Measurements from ENCODE around the gene IMPACT. TPM values are rescaled to one million over a fixed set of nuclear protein-coding genes. Genes with fewer than 3 reads are reported as not detected.

Gene IMPACT
- total RNA-seq, 4 donors from 2014 or later: 14.7 to 26.2 (median 15.4) TPM

DNA sequence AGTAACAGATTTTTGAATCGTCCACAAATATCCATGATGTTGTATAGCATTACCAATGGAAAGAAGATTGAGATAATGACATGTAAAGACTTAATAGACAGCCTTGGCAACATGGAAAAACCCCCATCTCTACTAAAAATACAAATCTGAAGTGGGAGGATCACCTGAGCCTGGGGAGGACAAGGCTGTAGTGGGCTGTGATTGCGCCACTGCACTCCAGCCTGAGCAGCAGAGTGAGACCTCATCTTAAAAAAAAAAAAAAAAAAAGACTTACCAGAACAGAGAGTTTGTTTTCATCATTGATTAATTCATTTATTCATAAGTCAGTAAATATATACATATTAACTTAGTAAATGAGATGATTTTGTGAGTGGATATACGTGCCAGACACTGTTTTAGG, 21.9 kb upstream of the IMPACT start:
- no peaks in the 10 kb centered on the region for H3K4me1 ChIP-seq
- WGBS: 90% methylated on average over 3 of the region's 3 CpGs
- H3K27me3 ChIP-seq: peaks cover 16% of the 10 kb centered on the region
- no peaks in the 10 kb centered on the region for H3K9me3 ChIP-seq
- no peaks in the 10 kb centered on the region for H3K36me3 ChIP-seq
- DNase-seq (ENCODE audit: low spot score in 2 of 2): no peak
- H3K27ac ChIP-seq: no peak overlapping the region
- H3K4me3 ChIP-seq: no peak overlapping the region
- TF ChIP-seq, protein P1, sequence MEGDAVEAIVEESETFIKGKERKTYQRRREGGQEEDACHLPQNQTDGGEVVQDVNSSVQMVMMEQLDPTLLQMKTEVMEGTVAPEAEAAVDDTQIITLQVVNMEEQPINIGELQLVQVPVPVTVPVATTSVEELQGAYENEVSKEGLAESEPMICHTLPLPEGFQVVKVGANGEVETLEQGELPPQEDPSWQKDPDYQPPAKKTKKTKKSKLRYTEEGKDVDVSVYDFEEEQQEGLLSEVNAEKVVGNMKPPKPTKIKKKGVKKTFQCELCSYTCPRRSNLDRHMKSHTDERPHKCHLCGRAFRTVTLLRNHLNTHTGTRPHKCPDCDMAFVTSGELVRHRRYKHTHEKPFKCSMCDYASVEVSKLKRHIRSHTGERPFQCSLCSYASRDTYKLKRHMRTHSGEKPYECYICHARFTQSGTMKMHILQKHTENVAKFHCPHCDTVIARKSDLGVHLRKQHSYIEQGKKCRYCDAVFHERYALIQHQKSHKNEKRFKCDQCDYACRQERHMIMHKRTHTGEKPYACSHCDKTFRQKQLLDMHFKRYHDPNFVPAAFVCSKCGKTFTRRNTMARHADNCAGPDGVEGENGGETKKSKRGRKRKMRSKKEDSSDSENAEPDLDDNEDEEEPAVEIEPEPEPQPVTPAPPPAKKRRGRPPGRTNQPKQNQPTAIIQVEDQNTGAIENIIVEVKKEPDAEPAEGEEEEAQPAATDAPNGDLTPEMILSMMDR (IDR thresholded peaks at IDR 0.05): no peak
- no peak for TF ChIP-seq POLR2A (IDR thresholded peaks at IDR 0.05)
- TF ChIP-seq EP300 (IDR thresholded peaks at IDR 0.05): no peak
- TF ChIP-seq POLR2AphosphoS5 (IDR thresholded peaks at IDR 0.05): no peak

DNA sequence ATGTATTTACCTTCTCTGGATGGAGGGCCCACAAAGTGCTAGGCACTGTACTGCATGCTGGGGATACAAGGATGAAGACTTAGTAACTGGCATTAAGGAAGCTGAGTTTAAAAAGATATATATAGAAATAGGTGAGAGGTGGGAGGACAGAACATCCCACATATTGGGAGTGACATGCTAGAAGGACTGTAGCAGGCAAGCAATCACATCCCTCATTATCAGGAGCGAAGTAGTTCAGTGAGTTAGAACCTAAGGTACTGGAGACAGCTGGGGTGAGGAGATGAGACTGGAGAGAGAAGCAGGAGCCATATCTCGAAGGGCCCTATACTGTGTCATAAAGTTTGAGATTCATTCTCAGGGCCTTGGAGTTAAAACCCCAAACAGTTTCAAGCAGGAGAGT, 18.0 kb upstream of the IMPACT start:
- DNase-seq (ENCODE audit: low spot score in 2 of 2): no peak
- H3K4me1 ChIP-seq: no peaks in the 10 kb centered on the region

DNA sequence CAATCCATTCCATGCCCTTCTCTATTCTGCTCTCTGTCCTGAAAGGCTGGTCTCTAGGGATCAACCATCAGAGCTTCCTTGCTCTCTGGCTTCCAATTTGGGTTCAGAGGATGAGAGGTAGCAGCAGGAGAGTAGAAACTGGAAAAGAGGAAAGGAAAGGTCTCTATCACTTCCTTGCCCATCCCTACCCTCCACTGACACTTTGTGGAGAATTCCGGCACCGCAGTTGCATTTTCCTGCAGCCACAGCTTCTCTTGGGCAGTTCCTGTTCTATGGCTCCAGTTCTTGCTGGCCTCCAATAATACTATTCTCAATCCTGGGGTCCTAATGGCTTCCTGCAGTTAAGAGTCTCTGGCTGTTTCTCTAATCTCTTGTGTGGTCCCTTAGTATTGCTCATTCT, 13.3 kb upstream of the IMPACT start:
- H3K27me3 ChIP-seq: peaks cover 24% of the 10 kb centered on the region
- no peak overlapping the region for H3K27ac ChIP-seq
- H3K36me3 ChIP-seq: no peaks in the 10 kb centered on the region
- no peak for TF ChIP-seq POLR2A (IDR thresholded peaks at IDR 0.05)
- TF ChIP-seq, protein P1 (IDR thresholded peaks at IDR 0.05): peak in 1 of 2 donors; percentile 26
- no peak for DNase-seq (ENCODE audit: low spot score in 2 of 2)
- H3K9me3 ChIP-seq: no peaks in the 10 kb centered on the region
- 73% methylated on average over 2 of the region's 2 CpGs for WGBS
- H3K4me3 ChIP-seq: no peak overlapping the region
- H3K4me1 ChIP-seq: no peaks in the 10 kb centered on the region

More for the DNA sequence above, 18.0 kb upstream of the IMPACT start:
- Histone ChIP-seq H3K4me3 (no peak overlapping the region), H3K27ac (no peak overlapping the region), H3K36me3 (no peaks in the 10 kb centered on the region), H3K9me3 (no peaks in the 10 kb centered on the region), H3K27me3 (peaks cover 20% of the 10 kb centered on the region)
- TF ChIP-seq POLR2A (IDR thresholded peaks at IDR 0.05) (no peak), EP300 (IDR thresholded peaks at IDR 0.05) (no peak), POLR2AphosphoS5 (IDR thresholded peaks at IDR 0.05) (no peak)
- TF ChIP-seq, protein P1 (IDR thresholded peaks at IDR 0.05): no peak
- 91% methylated on average over 2 of the region's 2 CpGs for WGBS

DNA sequence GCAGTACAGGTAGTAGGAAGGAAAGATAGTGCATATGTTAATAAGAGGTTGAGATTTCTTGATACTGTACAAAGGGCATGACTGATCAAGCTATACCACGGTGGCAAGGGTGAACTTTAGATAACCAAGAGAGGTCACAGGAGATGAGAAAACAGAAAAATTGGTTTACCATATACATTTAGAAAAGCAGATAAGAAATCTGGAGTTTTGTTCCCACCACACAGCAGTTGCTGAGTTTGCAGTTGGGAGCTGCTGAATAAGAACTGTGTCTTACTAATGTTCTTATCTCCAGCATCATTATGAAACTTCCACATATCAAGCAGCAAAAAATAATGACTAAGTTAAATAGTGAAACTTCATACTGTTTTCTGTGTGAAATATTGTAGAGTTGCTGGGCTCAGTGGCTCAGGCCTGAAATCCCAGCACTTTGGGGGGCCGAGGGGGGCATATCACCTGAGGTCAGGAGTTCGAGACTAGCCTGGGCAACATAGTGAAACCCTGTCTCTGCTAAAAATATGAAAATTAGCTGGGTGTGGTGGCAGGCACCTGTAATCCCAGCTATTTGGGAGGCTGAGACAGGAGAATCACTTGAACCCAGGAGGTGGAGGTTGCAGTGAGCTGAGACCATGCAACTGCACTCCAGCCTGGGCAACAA, 12.0 kb upstream of the IMPACT start:
- peaks cover 30% of the 10 kb centered on the region for H3K27me3 ChIP-seq
- 81% methylated on average over 3 of the region's 3 CpGs for WGBS
- no peaks in the 10 kb centered on the region for H3K9me3 ChIP-seq
- no peak overlapping the region for H3K27ac ChIP-seq
- no peak overlapping the region for H3K4me3 ChIP-seq
- TF ChIP-seq POLR2AphosphoS5 (IDR thresholded peaks at IDR 0.05) (no peak), POLR2A (IDR thresholded peaks at IDR 0.05) (no peak), EP300 (IDR thresholded peaks at IDR 0.05) (no peak)
- TF ChIP-seq, protein P1 (IDR thresholded peaks at IDR 0.05): no peak
- no peaks in the 10 kb centered on the region for H3K4me1 ChIP-seq
- no peak for DNase-seq (ENCODE audit: low spot score in 2 of 2)
- no peaks in the 10 kb centered on the region for H3K36me3 ChIP-seq

DNA sequence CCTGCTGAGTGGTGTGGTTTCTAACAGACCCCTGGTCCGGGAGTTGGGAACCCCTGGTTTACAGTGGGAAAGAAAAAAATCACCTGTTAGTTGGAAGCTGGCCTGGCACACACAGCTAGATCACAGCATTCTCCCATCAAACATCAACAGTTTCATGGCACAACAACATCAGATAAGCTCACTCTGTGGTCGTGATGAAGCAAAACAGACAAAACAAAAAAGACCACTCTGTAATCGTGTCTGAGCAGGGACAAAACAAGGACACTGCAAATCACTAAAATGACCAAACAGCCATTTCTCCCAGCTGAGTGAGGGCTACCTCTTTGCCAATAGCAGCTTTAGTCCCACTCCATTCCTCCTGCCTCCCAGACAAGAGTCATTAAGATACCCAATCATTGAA, 9.0 kb upstream of the IMPACT start:
- DNase-seq (ENCODE audit: low spot score in 2 of 2): no peak
- H3K9me3 ChIP-seq: no peaks in the 10 kb centered on the region
- TF ChIP-seq POLR2AphosphoS5 (IDR thresholded peaks at IDR 0.05): no peak
- TF ChIP-seq, protein P1 (IDR thresholded peaks at IDR 0.05): no peak
- no peak for TF ChIP-seq EP300 (IDR thresholded peaks at IDR 0.05)
- TF ChIP-seq POLR2A (IDR thresholded peaks at IDR 0.05): no peak
- no peak overlapping the region for H3K27ac ChIP-seq
- H3K4me1 ChIP-seq: no peaks in the 10 kb centered on the region
- 36% methylated on average over 3 of the region's 3 CpGs for WGBS
- H3K27me3 ChIP-seq: peaks cover 52% of the 10 kb centered on the region
- H3K4me3 ChIP-seq: no peak overlapping the region
- no peaks in the 10 kb centered on the region for H3K36me3 ChIP-seq

Measured in suprapubic skin (tissue), 4 donors.